Caco-2 (cell line): ENCODE data around the gene TXNL1. TPM values are rescaled to one million over a fixed set of nuclear protein-coding genes. Genes with fewer than 3 reads are reported as not detected.
A peak's percentile ranks its signal among the peaks of the same experiment; 100 is the strongest.

ENCODE experiments used
- BruUV-seq: library from RNA; stranded (reverse); fragments of 400-500 nt; replicated peaks from 2 replicates; lab custom pipeline; 2021; lab: Mats Ljungman, UMichigan
- CTCF ChIA-PET: fragments of 300-600 bp; sonication (Branson Sonifier 250); formaldehyde crosslinking; loops from one replicate; lab custom pipeline; 2022; ENCODE audit warnings: antibody characterized with exemption; lab: Charles Lee
- POLR2A ChIA-PET: fragments of 300-600 bp; sonication (Branson Sonifier 250); formaldehyde crosslinking; loops from one replicate; lab custom pipeline; 2022; ENCODE audit warnings: antibody characterized with exemption; lab: Charles Lee
- DNase-seq, 2 experiments: peaks; one replicate each; pipeline versions ENCODE4 v3.0.0 to v3.0.0-alpha.2; 2020 to 2022
- H3K27me3 ChIP-seq: replicated peaks from 2 replicates; pipeline ENCODE4 v1.6.0; 2011; ENCODE audit warnings: low read length; ENCODE audit not compliant: control insufficient read depth, insufficient read depth
- H3K36me3 ChIP-seq: 2 replicates; pipeline ENCODE4 v1.5.1; 2011; ENCODE audit warnings: low read length; ENCODE audit not compliant: control insufficient read depth, insufficient read depth
- H3K4me1 ChIP-seq: fragments of 250-450 bp; sonication (Bioruptor Pico); 2 replicates; pipeline ENCODE4 v1.5.1; 2020; ENCODE audit warnings: mild to moderate bottlenecking
- H3K4me3 ChIP-seq: 2 replicates; pipeline ENCODE4 v1.5.1; 2011; ENCODE audit warnings: low read depth, mild to moderate bottlenecking, control low read depth, low read length
- H3K9me3 ChIP-seq: fragments of 250-450 bp; sonication (Bioruptor Pico); 2 replicates; pipeline ENCODE4 v1.5.1; 2020; ENCODE audit warnings: mild to moderate bottlenecking, moderate library complexity
- H3K27ac Mint-ChIP-seq: one replicate; pipeline ENCODE4 v1.8.0; 2022; ENCODE audit warnings: mixed read lengths; ENCODE audit not compliant: unreplicated experiment
- H3K27me3 Mint-ChIP-seq: one replicate; pipeline ENCODE4 v1.8.0; 2022; ENCODE audit warnings: mixed read lengths; ENCODE audit not compliant: insufficient read depth, unreplicated experiment
- H3K36me3 Mint-ChIP-seq: one replicate; pipeline ENCODE4 v1.8.0; 2022; ENCODE audit warnings: mild to moderate bottlenecking, mixed read lengths; ENCODE audit not compliant: insufficient read depth, unreplicated experiment
- H3K4me1 Mint-ChIP-seq: one replicate; pipeline ENCODE4 v1.8.0; 2022; ENCODE audit warnings: low read depth, mixed read lengths; ENCODE audit not compliant: unreplicated experiment
- H3K4me3 Mint-ChIP-seq: one replicate; pipeline ENCODE4 v1.8.0; 2022; ENCODE audit warnings: mild to moderate bottlenecking, moderate library complexity, mixed read lengths; ENCODE audit not compliant: unreplicated experiment
- H3K9me3 Mint-ChIP-seq: one replicate; pipeline ENCODE4 v1.8.0; 2022; ENCODE audit warnings: mixed read lengths; ENCODE audit not compliant: unreplicated experiment
- CTCF ChIP-seq, 2 experiments: fragments of 200-600 bp in 1 of 2; IDR thresholded peaks; 1 replicate in 1 of 2; 2 replicates in 1 of 2; pipeline versions ENCODE4 v1.5.1 to v1.8.0; 2011 to 2022; ENCODE audit warnings: antibody characterized with exemption in 1 of 2, control low read depth in 1 of 2, inconsistent platforms in 1 of 2, low read depth in 1 of 2, low read length in 1 of 2, mild to moderate bottlenecking in 1 of 2, moderate library complexity in 1 of 2; ENCODE audit not compliant: insufficient read depth in 1 of 2, severe bottlenecking in 1 of 2, unreplicated experiment in 1 of 2
- intact Hi-C: fragments of 100-400 bp; cut with micrococcal nuclease; formaldehyde crosslinking; loops from one replicate; pipeline ENCODE4 v1.10.0; 2022; ENCODE audit not compliant: unreplicated experiment
- total RNA-seq: library from RNA; stranded (reverse); gene quantifications from 2 replicates; pipeline ENCODE4 v1.2.3, GENCODE V29; 2022

TXNL1 gene
- total RNA-seq, 1 experiment from 2014 or later, result 49.0 TPM

DNA sequence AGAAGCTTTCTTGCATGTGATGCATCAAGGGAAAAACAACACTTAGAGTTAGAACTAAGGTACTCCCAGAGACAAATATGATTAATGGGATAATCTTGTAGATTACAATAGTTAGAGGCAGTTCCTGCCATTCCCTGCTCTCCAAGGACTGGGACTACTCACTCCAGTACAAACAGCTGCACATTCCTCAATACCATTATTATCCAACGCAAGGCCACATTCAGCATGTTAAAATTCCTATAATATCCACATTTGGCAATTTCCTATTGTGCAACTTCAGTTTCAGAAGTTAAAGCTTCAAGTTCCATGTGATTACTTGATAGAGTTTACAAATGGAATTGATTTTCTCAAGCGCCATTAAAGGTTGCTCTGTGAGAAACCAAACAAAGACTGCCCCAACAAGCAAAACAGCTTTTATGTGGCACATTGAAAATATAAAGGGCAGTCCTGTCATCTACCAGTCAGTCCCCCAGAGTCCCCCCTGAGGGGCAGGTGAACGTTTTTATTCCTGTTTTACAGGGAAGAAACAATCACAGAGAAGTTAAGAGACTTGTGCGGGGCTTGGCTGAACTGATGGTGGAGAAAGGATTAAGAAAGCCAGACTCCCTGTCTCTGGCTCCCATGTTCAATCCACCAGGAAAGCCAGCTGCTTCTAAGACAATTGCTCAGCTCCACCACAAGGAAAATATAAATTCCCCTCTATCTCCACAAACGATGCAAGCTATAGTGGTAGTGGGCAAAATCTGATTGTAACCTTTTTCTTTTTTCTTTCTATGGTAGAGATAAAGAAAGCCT is 72.6 kb downstream of the TXNL1 start:
- BruUV-seq, result no TSS peak
- CTCF ChIA-PET, result no interaction called here
- Histone ChIP-seq H3K36me3 (no peaks in the 10 kb centered on the region), H3K27me3 (no peaks in the 10 kb centered on the region), H3K4me3 (no peak overlapping the region), H3K4me1 (no peaks in the 10 kb centered on the region), H3K9me3 (no peaks in the 10 kb centered on the region)
- peaks cover 2% of the 10 kb centered on the region for H3K4me1 Mint-ChIP-seq
- no peak overlapping the region for H3K4me3 Mint-ChIP-seq
- intact Hi-C loops, result no loop called here
- no peaks in the 10 kb centered on the region for H3K9me3 Mint-ChIP-seq
- peaks cover under 1% of the 10 kb centered on the region for H3K27me3 Mint-ChIP-seq
- POLR2A ChIA-PET, result no interaction called here
- no peak for TF ChIP-seq CTCF (IDR thresholded peaks at IDR 0.05; ENCODE audit: insufficient read depth in 1 of 2, low read depth in 1 of 2, low read length in 1 of 2, severe bottlenecking in 1 of 2, unreplicated experiment in 1 of 2)
- DNase-seq, result no peak
- no peak overlapping the region for H3K27ac Mint-ChIP-seq
- no peaks in the 10 kb centered on the region for H3K36me3 Mint-ChIP-seq

- H3K36me3 Mint-ChIP-seq, result no peaks in the 10 kb centered on the region
- no peak overlapping the region for H3K4me3 ChIP-seq
- CTCF ChIA-PET, result no interaction called here
- no peaks in the 10 kb centered on the region for H3K4me1 ChIP-seq
- no peak overlapping the region for H3K4me3 Mint-ChIP-seq
- intact Hi-C loops, result no loop called here
- no peaks in the 10 kb centered on the region for H3K9me3 Mint-ChIP-seq
- no TSS peak for BruUV-seq
- no peaks in the 10 kb centered on the region for H3K9me3 ChIP-seq
- no peaks in the 10 kb centered on the region for H3K27me3 ChIP-seq
- H3K27me3 Mint-ChIP-seq, result no peaks in the 10 kb centered on the region
- no peak overlapping the region for H3K27ac Mint-ChIP-seq
- no peak for TF ChIP-seq CTCF (IDR thresholded peaks at IDR 0.05; ENCODE audit: insufficient read depth in 1 of 2, low read depth in 1 of 2, low read length in 1 of 2, severe bottlenecking in 1 of 2, unreplicated experiment in 1 of 2)
- H3K36me3 ChIP-seq, result no peaks in the 10 kb centered on the region
- no peaks in the 10 kb centered on the region for H3K4me1 Mint-ChIP-seq
- POLR2A ChIA-PET, result no interaction called here
- no peak for DNase-seq
These were observed 73.3 kb downstream of the TXNL1 start for GRCh38 chr18:56565046-56565445.

DNA sequence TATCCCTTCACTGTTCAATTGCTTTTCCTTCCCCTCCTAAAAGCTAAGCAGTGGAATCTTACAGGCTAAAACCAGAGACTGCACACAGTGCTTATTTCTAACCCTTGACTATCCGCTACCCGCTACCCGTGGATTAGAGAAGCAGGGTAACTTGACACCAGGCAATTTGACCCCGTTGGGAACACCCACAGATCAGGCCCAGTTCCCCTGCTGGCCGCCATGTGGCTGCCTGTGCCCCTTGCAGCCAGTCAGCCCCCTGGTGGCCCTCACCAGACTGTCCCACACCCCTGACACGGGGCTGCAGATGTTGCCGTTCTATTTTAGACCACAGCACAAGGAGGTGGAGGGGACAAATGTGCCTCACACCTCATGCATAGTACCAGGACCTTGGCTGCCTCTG is 74.8 kb downstream of the TXNL1 start:
- Mint-ChIP-seq H3K9me3 (no peaks in the 10 kb centered on the region), H3K27me3 (peaks cover 6% of the 10 kb centered on the region), H3K27ac (no peak overlapping the region), H3K4me1 (no peaks in the 10 kb centered on the region), H3K4me3 (no peak overlapping the region), H3K36me3 (no peaks in the 10 kb centered on the region)
- peak in 1 of 2 experiments; percentile 28 for TF ChIP-seq CTCF (IDR thresholded peaks at IDR 0.05; ENCODE audit: insufficient read depth in 1 of 2, low read depth in 1 of 2, low read length in 1 of 2, severe bottlenecking in 1 of 2, unreplicated experiment in 1 of 2)
- H3K36me3 ChIP-seq, result no peaks in the 10 kb centered on the region
- intact Hi-C loops, result no loop called here
- no peaks in the 10 kb centered on the region for H3K4me1 ChIP-seq
- no peak overlapping the region for H3K4me3 ChIP-seq
- H3K27me3 ChIP-seq, result no peaks in the 10 kb centered on the region
- no TSS peak for BruUV-seq
- DNase-seq, result peak in 1 of 2 experiments; percentile 2
- CTCF ChIA-PET, result no interaction called here
- POLR2A ChIA-PET, result no interaction called here
- H3K9me3 ChIP-seq, result no peaks in the 10 kb centered on the region
